GM18907 (cell line): Measurements from ENCODE around the gene EVC2.
"Not testable (repeated sequence)": the region's sequence is repeated elsewhere in the genome, so short reads cannot be mapped to it uniquely, and the experiment has no call there.

ENCODE experiments used
- ATAC-seq: cut with Tn5 transposase; IDR thresholded peaks from one replicate; pipeline ENCODE4 v1.9.1; 2021; ENCODE audit warnings: mild to moderate bottlenecking, moderate library complexity; ENCODE audit not compliant: unreplicated experiment

Gene EVC2

DNA sequence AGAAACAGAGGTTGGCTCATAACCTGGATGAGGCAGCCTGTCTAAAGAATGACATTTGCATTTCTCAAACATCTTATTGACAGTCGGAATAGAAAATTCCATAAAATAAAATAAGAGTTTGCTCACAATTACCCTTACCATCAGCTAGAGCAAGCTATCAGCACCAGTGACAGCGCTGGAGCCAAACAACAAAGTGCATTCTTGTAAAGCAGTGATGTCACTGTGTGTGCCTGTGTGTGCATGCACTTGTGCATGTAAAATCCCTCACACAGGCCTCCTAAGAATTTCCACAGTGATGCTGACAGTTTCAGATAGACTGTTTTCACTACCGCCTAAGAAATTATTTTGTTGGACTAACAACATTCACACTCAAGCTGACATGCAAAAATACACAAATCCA is 77.6 kb downstream of the EVC2 start:
- no peak for ATAC-seq

DNA sequence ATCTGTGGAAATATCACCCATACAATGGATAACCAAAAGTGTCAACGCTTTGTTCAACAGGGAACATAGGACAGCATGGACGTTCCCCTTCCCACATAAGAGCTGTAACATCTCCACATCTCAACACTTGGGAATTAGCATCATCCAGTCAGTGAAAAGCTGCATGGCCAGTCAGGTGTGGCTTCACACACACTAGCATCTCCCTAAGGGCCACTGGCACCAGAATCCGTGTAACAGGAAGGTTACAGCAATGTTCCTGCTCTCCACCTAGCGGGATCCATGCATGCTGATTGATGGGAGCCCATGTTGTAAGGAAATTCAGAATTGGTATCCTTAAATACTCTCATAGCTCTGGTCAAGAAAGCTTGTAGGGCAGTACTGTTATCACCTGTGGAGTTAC is 78.8 kb downstream of the EVC2 start:
- no peak for ATAC-seq

GRCh38 chr4:5626913-5627312 is 81.4 kb downstream of the EVC2 start:
- no peak for ATAC-seq

DNA sequence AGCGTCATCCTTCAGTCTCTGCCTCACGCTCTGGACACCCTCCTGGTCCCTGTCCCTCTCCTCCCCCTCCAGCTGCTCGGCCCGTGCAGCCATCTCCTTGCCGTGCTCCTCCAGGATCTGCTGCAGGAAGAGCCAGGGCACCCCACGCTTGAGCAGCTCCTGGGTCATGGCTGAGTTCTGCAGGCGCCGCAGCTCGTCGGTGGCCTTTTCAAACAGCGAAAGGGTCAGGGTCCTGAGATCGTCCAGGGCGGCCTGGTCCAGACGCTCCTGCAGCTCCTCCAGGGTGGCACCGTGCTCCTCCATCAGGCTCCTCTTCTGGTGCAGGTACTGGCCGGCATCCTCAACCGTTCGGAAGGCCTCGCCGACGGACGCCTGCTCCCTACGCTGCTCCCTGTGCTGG is 85.8 kb downstream of the EVC2 start:
- ATAC-seq: no peak

DNA sequence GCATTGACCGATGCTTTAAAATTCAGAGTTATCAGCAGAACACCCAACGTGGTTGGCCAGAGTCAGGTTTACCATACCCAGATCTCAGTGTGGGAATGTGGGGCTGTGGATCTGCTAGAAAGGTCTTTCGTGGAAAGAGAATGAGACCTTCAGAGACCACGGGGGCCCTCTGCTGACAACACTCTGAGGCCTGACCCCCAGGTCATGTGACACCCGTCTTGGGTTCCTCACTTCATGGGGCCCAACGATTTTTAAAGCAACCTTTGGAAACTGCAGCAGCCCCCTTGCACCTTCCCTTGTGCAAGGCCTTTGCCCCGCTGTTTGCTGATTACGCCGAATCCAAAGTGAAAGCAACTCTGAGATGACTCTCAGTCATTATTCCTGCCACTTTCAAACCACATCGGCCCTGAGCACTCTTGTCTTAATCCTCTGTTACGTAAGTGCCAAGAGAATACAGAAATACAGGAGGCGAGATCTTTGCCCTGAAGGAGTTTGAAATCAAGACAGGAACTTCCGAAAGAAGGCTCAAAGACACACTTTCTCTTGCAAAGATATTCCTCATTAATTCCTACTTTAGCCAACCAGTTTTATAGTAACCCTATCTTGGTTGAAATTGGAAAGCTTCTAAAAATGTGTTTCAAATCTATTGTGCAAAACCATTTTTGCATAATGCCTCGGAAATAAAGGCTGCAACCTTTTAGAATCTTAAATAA is 88.3 kb downstream of the EVC2 start:
- ATAC-seq: no peak

DNA sequence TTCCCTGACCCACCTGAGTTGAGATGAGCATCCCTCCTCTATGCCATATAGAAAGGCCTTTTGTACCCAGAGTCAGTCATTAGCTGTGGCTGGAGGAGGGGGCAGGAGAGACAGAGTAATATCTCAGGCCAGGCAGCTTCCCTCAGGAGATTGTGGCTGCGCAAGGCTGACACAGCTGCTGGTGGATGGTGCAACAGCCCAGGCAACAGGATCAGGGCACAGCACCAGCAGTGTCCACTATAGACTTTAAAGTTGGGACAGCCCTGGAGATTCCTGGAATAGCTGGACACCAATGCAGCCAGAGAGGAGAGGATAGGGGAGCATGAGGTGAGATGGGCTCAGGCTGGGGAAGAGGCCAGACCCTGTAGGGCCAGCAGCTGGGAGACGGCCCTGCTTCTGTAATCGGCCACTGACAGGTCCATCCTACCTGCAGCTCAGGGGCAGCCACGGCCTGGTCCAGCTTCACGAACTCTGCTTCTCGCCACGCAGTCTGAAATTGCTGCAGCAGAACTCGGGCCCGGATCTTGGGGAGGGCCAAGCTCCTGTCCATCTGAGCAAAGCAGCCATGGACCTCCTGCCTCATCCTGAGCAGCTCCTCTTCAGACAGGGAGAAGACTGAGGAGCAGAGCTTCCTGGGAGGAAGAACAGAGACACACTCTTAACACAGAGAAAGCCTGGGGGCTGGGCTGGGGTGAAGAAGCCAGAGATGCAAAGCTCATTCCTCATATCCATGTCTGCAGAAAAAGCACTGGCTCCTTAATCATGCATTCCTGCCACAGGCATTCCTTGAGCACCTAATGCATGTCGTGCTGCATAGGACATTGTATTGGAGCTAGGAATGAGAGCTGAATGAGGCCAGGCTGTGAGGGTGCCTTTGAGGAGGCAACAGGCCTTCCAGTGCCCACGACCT is 90.1 kb downstream of the EVC2 start:
- no peak for ATAC-seq

- no peak for ATAC-seq
These were observed 91.9 kb downstream of the EVC2 start for GRCh38 chr4:5616331-5616950.

DNA sequence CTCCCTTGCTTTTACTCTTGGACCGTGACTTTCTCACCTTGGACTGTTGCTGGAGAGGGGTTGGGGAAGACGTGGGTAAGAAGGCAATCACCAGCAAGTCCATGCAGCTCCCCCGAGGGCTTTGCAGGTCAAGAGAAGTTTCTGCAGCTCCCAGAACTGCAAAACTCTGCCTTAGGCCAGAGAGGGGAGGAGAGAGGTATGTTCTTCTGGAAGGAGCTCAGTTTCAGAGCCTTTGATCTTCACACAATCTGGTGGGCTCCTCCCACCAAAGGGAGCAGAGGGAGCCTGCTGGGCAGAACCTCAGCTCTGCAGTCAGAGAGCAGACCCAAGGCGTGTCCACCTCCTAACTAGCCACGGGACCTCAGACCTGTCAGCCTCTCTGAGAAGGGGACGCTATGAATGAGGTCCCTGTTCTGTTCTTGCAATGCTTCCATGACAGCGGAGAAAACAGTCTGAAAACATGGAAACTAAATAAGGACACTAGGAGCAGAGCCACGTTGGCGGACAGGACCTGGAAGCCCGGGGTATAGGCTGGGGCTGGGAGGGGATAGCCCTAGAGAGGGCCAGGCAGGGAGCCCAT is 92.8 kb downstream of the EVC2 start:
- no peak for ATAC-seq

DNA sequence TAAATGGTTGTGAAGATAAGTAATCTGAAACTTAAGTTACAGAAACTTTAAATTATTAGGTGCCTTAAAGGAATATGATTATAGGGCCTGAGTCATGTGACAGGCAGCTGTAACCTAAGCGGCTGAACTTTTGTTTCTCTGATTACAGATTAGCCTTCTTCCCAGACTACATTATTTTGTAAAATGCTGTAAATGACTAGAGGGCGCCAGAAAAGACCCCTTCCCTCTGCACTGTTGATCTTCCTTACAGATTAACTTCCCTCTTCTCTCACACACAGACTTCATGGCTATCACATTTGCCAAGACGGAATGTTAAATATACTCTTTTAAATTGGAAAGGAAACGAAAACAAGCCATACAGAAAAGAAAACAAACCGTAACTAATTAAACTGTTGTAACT is 96.6 kb downstream of the EVC2 start:
- ATAC-seq: no peak

GRCh38 chr4:5609306-5610007 is 98.9 kb downstream of the EVC2 start:
- ATAC-seq: no peak

- not testable (repeated sequence) for ATAC-seq
These were observed 114.5 kb downstream of the EVC2 start for GRCh38 chr4:5593828-5594227.

GRCh38 chr4:5592272-5592671 is 116.1 kb downstream of the EVC2 start:
- ATAC-seq: no peak

GRCh38 chr4:5589495-5589894 is 118.9 kb downstream of the EVC2 start:
- ATAC-seq: no peak

DNA sequence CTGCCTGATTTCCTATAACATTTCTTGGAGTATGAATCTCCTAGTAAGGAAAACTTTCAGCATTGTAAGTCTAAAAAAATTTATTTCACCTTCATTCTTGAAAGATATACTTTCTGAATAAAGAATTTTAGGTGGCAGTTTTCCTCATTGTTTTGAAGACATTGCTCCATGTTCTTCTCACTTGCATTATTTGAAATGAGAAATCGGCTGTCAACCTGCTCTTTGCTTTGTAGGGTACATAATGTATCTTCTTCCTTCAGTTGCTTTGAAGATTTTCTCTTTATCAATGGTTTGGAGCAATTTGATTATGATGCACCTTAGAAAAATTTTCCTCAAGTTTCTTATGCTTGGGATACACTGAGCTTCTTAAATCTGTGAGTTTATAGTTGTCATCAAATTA is 120.3 kb downstream of the EVC2 start:
- ATAC-seq: no peak

DNA sequence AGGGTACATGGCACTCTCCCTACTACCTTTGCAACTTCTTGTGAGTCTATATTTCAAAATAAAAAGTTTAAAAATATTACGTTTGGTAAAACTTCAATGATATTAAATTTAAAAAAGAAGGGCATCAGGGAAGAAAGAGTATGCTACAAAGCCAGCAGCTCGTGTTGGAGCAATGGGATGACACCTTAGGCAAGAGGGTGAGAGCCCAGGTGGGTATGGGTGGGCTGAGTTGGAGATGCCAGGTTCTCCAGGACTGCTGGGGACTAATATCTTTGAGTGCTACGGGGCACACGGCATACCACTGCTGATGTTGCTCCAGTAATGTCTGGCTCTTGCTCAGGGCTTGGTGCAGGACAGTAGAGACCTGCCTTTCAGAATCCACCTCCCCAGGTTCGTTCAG is 132.4 kb downstream of the EVC2 start:
- no peak for ATAC-seq

DNA sequence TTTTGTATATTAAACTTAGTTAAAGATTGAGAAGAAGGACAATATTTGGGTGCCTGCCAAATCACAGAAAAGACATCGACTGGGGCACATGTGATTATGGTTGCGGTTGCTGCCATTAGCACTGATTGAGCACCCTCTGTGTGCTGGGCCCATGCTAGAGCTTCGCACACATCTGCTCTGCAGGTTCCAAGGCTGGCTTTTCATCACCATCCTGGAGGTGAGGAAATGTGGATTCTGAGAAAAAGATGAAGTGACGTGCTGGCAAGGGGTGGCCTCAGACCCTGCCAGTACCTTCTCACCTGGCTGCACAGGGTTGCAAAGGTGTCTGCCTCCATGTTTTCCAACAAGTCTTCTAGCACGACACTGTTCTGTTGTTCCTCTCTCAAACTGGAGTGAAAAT is 134.0 kb downstream of the EVC2 start:
- no peak for ATAC-seq

DNA sequence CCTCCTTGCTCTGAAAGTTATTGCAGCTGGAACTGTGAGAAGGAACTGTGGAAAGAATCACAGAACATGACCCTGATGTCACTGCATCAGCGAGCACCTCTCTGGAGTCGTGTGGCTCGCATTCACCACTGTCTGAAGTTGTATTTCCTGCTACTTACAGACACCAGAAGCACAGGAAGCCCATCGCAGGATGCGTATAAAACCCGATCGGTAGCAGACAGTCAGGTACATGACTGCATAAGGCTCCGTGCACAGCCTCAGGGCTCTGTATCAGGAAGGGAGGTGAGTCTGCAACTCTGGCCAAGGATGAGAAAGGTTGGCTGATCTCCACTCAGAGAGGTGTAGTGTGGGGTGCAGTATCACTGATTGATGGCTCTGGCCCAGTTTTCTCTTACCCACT is 134.4 kb downstream of the EVC2 start:
- ATAC-seq: no peak

- ATAC-seq: no peak
These were observed 135.6 kb downstream of the EVC2 start for GRCh38 chr4:5572751-5573150.

GRCh38 chr4:5572114-5572513 is 136.2 kb downstream of the EVC2 start:
- ATAC-seq: no peak

DNA sequence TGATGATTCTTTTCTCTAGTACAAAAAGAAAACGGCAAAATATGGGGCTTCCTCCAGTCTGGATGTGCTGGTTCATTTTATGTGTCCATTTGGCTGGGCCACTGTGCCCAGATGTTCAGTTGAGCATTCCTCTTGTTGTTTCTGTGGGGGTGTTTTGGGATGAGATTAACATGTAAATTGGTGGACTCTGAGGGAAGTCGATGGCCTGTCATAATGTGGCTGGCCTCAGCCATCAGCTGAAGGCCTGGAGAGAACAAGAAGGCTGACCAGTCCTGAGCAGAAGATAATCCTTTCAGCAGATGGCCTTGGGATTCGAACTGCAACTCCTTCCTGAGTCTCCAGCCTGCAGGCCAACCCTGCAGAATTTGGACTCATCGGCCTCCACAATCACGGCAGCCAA is 136.7 kb downstream of the EVC2 start:
- no peak for ATAC-seq

- ATAC-seq: no peak
These were observed 138.9 kb downstream of the EVC2 start for GRCh38 chr4:5569451-5569850.
